Osteocyte (in vitro differentiated cells): Measurements from ENCODE around the gene NBEAL2. TPM values are rescaled to one million over a fixed set of nuclear protein-coding genes. Genes with fewer than 3 reads are reported as not detected.

ENCODE experiments used
- DNase-seq: peaks from one replicate; pipeline ENCODE4 v3.0.0; 2021; ENCODE audit warnings: mixed read lengths; ENCODE audit not compliant: unreplicated experiment; ENCODE audit errors: extremely low spot score
- H3K27ac Mint-ChIP-seq: one replicate; pipeline ENCODE4 v1.8.0; 2021; ENCODE audit warnings: mild to moderate bottlenecking, mixed read lengths; ENCODE audit not compliant: unreplicated experiment
- H3K27me3 Mint-ChIP-seq: one replicate; pipeline ENCODE4 v1.8.0; 2021; ENCODE audit warnings: mixed read lengths; ENCODE audit not compliant: unreplicated experiment
- H3K36me3 Mint-ChIP-seq: one replicate; pipeline ENCODE4 v1.8.0; 2021; ENCODE audit warnings: mixed read lengths; ENCODE audit not compliant: unreplicated experiment
- H3K4me1 Mint-ChIP-seq: one replicate; pipeline ENCODE4 v1.8.0; 2021; ENCODE audit warnings: mixed read lengths; ENCODE audit not compliant: unreplicated experiment
- H3K4me3 Mint-ChIP-seq: one replicate; pipeline ENCODE4 v1.8.0; 2021; ENCODE audit warnings: mild to moderate bottlenecking, moderate library complexity, mixed read lengths; ENCODE audit not compliant: unreplicated experiment
- H3K9me3 Mint-ChIP-seq: one replicate; pipeline ENCODE4 v1.8.0; 2021; ENCODE audit warnings: mixed read lengths; ENCODE audit not compliant: unreplicated experiment
- CTCF ChIP-seq: fragments of 200-600 bp; sonication (generic); IDR thresholded peaks from 2 replicates; pipeline ENCODE4 v1.5.0; 2021; ENCODE audit warnings: antibody characterized with exemption, mild to moderate bottlenecking, moderate library complexity
- total RNA-seq: library from RNA; stranded (reverse); gene quantifications from 2 replicates; pipeline ENCODE4 v1.2.1, GENCODE V29; 2021

Gene NBEAL2
- total RNA-seq, 1 donor from 2014 or later = 21.8 TPM

GRCh38 chr3:46948830-46949671 is 30.4 kb upstream of the NBEAL2 start:
- Mint-ChIP-seq H3K4me3 (no peak overlapping the region), H3K36me3 (peaks cover 6% of the 10 kb centered on the region), H3K4me1 (peaks cover 38% of the 10 kb centered on the region), H3K27me3 (no peaks in the 10 kb centered on the region), H3K9me3 (no peaks in the 10 kb centered on the region), H3K27ac (no peak overlapping the region)
- TF ChIP-seq CTCF = no peak
- DNase-seq = no peak

- Mint-ChIP-seq H3K4me1 (peaks cover 36% of the 10 kb centered on the region), H3K36me3 (peaks cover 6% of the 10 kb centered on the region), H3K27me3 (no peaks in the 10 kb centered on the region), H3K4me3 (no peak overlapping the region), H3K9me3 (no peaks in the 10 kb centered on the region), H3K27ac (peak overlapping the region; percentile 47)
- DNase-seq = no peak
- no peak for TF ChIP-seq CTCF
Measured at GRCh38 chr3:46950177-46950576, 29.3 kb upstream of the NBEAL2 start.

- no peak for TF ChIP-seq CTCF
- no peak overlapping the region for H3K27ac Mint-ChIP-seq
- H3K36me3 Mint-ChIP-seq = peaks cover 6% of the 10 kb centered on the region
- no peak for DNase-seq
- H3K4me3 Mint-ChIP-seq = no peak overlapping the region
- H3K4me1 Mint-ChIP-seq = peaks cover 42% of the 10 kb centered on the region
- H3K27me3 Mint-ChIP-seq = no peaks in the 10 kb centered on the region
- no peaks in the 10 kb centered on the region for H3K9me3 Mint-ChIP-seq
Measured at GRCh38 chr3:46950650-46951241, 28.7 kb upstream of the NBEAL2 start.

GRCh38 chr3:46952813-46953212 is 26.7 kb upstream of the NBEAL2 start:
- Mint-ChIP-seq H3K4me3 (no peak overlapping the region), H3K27me3 (no peaks in the 10 kb centered on the region), H3K9me3 (no peaks in the 10 kb centered on the region), H3K4me1 (peaks cover 39% of the 10 kb centered on the region), H3K27ac (no peak overlapping the region), H3K36me3 (no peaks in the 10 kb centered on the region)
- TF ChIP-seq CTCF = no peak
- DNase-seq = no peak

- Mint-ChIP-seq H3K9me3 (no peaks in the 10 kb centered on the region), H3K4me3 (no peak overlapping the region), H3K36me3 (no peaks in the 10 kb centered on the region), H3K27ac (no peak overlapping the region), H3K4me1 (peaks cover 34% of the 10 kb centered on the region), H3K27me3 (no peaks in the 10 kb centered on the region)
- no peak for DNase-seq
- TF ChIP-seq CTCF = no peak
Measured at GRCh38 chr3:46953234-46954010, 26.0 kb upstream of the NBEAL2 start.
